IPS-11a (cell line): ENCODE results near the gene ITFG1.
"Not testable (repeated sequence)": the region's sequence is repeated elsewhere in the genome, so short reads cannot be mapped to it uniquely, and the experiment has no call there.

Experiments
- H3K4me3 ChIP-seq: one replicate; pipeline ENCODE4 v1.5.1; 2013; ENCODE audit warnings: low read depth, low read length, control low read depth

Gene ITFG1

DNA sequence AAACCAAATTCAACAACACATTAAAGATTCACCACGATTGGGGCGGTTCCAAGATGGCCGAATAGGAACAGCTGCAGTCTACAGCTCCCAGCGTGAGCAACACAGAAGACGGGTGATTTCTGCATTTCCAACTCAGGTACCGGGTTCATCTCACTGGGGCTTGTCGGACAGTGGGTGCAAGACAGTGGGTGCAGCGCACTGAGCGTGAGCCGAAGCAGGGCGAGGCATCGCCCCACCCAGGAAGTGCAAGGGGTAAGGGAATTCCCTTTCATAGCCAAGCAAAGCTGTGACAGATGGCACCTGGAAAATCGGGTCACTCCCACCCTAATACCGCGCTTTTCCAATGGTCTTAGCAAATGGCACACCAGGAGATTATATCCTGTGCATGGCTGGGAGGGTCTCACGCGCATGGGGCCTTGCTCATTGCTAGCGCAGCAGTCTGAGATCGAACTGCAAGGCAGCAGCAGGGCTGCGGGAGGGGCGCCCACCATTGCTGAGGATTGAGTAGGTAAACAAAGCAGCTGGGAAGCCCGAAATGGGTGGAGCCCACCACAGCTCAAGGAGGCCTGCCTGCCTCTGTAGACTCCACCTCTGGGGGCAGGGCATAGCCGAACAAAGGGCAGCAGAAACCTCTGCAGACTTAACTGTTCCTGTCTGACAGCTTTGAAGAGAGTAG is 113.7 kb downstream of the ITFG1 start:
- not testable (repeated sequence) for H3K4me3 ChIP-seq

DNA sequence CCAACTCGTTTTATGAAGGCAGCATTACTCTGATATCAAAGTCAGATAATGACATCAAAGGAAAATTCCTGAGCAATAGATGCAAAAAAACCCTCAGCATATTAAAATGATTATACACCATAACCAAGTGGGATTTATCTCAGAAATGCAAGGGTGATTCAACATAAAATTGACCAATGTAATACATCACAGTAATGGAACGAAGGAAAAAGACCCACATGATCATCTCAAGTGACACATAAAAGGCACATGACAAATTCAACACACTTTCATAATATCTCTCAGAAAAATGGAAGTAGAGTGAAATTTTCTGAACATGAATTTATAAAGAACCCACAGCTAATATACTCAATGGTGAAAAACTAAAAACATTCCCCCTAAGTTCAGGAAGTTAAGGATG is 118.8 kb downstream of the ITFG1 start:
- H3K4me3 ChIP-seq = no peak overlapping the region

DNA sequence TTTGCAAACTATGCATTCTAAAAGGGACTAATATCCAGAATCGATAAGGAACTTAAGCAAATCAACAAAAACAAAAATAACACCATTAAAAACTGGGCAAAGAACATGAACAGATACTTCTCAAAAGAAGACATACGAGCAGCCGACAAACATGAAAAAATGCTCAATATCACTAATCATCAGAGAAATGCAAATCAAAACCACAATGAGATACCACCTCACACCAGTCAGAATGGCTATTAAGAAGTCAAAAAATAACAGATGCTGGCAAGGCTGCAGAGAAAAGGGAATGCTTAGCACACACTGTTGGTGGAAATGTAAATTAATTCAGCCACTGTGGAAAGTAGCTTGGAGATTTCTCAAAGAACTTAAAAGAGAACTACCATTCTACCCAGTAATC is 130.3 kb downstream of the ITFG1 start:
- not testable (repeated sequence) for H3K4me3 ChIP-seq

DNA sequence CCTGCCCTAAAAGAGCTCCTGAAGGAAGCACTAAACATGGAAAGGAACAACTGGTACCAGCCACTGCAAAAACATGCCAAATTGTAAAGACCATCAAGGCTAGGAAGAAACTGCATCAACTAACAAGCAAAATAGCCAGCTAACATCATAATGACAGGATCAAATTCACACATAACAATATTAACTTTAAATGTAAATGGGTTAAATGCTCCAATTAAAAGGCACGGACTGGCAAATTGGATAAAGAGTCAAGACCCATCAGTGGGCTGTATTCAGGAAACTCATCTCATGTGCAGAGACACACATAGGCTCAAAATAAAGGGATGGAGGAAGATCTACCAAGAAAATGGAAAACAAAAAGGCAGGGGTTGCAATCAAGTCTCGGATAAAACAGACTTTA is 136.6 kb downstream of the ITFG1 start:
- H3K4me3 ChIP-seq = not testable (repeated sequence)

DNA sequence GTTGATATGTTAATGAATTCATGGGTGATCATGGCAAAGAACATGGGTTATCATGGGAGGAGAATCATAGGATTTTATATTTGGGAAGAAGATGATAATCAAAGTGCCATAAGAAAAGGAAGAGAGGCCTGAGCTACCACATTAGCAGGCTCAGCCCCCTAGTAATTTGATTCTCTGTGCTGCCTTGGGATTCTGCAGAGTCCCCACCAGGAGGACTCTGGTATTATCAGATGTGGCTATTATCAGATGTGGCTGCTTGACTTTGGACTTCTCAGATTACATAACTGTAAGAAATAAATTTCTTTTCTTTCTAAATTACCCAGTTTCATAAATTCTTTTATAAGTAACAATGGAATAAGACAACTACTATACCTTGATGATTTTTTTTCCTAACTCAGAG is 137.6 kb downstream of the ITFG1 start:
- H3K4me3 ChIP-seq = no peak overlapping the region

DNA sequence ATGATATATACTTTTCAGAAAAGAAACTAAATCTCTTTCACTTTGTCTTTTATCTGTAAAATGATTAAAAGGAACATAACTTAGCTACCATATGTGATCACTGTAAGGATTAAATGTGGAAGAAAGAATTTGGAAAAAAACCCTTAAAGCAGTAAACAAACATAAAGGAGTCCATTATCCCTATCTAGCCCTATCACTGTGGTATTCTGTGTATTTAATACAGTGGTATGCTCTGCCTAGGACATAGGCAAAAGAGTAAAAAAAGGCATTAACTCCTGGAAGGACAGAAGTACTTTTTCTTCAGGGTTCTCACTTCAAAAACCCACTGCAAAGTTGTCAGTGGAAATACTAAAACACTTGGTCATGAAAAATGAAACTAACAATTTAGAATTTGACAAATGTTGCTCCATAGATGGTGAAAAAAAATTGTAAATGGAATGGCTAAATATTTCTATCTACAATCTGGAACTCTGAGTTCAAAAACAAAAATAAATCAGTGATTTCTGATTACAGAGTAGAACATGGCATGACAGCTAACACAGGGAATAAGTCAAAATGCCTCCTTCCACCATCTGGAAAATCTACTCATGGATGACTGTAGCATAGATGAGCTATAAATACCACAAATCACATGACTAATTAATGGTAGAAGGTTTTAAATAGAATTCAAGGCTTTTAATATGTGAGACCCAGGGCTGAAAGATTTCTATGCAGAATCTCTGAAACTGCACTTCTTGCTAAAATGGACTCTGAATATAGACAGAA is 140.1 kb downstream of the ITFG1 start:
- no peak overlapping the region for H3K4me3 ChIP-seq

DNA sequence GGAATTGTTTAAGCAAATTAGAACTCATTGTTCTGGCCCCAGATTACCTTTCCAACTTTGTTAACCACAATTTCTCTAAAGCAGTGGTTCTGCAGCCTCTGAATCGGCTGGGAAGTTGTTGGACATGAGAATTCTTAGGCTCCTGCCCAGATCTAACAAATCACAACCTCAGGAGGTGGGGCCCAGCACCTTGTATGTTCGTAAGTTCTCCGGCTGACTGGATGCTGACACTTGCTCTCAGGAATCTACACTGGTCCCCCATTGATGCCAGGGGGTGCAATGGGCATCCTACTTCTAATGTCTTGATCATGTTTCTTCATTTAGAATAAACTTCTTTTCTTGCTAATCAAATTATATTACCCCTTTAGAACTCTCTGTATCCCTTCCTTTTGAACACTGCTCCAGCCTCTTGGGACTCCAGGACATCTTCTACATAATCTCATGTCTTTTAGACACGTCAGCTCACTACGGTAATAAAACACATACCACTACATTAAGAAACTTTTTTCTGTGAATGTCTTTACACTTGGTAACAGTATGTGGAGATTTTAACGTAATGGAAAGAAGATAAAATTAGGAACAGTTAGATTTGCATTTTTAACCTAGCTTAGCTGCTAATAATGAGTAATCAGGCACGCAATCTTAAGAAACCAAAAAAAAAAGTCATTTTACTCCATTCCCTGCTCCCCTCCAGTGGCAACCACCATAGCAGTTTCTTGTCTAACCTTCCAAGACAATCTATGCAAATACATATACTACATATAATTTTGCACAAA is 143.2 kb downstream of the ITFG1 start:
- no peak overlapping the region for H3K4me3 ChIP-seq

DNA sequence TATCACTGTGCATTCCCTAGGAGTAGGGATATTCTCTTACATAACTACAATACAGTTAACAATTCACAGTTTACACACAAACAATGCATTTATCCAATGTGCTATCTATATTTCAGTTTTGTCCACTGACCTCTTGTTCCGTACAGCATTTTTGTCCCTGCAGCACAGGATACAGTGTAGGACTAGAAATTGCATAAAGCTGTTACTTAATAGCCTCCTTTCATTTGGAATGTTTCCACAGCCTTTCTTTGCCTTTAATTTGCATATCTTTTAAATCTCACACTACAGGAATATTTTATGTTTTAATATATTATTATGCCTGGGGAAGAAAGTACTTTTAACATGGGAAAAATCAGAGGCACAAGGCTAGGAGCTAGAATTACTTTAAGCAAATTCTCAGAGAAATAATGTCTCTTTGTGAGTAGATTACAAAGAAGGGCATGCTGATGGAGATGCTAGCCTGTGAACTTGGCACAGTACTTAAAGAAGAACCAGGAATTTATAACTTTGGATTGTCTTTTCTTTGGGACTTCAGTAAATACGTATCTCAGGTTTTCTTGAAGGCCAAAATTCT is 144.3 kb downstream of the ITFG1 start:
- H3K4me3 ChIP-seq = no peak overlapping the region

DNA sequence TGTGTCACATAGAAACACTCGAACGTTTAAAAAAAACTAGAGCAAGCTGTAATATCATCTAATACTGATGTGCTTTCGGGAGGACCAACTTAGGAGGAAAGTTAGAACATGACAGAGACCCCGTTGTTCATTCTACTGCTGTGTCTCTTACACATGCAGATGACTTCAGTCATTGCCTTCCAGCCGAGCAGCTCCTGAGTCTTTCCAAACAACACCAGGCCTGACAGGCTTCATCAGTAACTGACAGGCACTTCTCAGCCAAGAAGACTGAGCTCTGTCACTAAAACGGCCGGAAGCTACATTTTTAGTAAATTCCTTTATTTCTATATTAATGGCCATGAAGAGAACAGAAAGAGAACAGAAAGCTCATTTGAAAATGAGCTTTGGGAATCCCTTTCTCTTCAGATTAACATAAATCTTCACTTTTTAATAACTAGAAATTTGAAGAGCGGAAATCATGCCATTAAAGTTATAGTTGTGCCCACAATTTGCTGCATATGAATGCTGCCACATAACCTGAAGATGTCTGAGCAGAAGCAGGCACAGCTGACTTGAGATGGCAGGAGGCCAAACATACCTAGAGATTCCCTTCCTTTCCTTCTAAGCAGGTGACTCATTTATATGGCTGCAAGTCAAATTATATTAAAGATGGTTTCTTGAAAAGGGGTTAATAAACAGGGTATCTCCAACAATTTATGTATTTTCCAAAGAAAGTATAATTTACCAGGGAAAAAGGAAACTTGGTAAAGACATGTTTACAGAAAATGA is 148.9 kb downstream of the ITFG1 start:
- H3K4me3 ChIP-seq = no peak overlapping the region

DNA sequence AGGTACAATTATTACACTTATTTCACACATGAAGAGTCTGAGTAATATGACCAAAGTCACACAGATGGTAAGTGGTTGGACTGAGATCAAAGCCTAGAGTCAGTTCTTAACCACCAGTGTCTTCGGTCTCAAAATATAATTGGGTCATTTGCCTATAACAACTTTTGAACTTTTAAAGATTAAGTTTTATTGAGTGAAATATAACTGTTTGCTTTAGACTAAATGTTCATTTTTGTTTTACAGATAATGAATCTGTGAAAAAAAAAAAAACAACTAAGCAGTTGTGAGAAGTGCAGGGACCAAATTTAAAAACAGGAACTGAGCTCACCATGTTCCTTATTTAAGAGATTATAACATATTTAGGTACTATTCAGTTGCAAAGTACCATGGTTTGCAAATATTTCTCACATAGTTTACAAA is 150.1 kb downstream of the ITFG1 start:
- no peak overlapping the region for H3K4me3 ChIP-seq

DNA sequence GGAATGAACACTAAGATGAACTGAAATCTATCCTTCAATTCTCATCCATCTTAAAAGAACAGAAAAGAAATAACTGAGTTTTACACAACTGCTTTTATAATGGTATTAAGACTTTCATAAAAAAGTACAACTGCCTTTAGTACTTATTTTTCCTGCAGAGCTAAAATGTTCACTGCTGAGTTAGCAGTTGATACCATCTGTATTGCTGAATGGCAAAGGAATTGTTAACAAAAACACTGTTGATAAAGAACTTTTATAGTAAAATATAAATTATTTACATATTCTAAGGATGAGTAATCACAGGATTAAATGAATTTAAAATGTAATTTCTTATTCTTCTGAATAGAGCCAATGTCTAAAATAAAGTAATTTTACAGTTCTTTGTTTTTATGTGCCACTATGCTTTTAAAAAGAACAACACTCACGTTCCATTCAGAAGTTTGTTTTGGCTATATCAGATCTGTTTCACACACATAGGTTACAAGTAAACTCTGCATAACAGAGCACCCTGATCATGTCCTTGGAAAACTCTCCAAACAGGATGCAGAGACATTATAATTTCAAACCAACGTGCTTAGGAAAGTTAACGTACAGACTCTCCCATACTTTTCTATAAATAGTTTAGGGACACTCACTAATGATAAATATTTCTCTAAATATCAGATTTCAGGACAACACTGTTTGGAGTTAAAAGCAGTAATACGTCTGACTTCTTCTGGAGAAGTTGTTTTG is 151.1 kb downstream of the ITFG1 start:
- no peak overlapping the region for H3K4me3 ChIP-seq

DNA sequence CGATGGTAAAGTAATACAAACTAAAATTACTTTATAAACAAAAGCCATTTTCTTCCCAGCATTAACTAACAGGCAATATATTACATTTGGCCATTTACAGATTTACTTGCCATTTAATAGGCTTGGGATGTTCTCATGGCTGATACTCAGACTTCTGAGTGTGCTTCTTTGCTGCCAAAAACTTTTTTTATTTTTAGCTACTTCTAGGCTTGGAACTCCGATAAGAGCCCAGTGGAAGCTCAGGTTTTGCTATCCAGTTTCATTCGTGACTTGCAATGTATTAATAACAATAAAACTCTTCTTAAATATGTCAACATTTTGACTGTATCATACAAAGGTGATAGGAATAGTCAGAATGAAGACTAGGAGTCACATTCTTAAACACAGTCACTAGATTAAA is 152.3 kb downstream of the ITFG1 start:
- no peak overlapping the region for H3K4me3 ChIP-seq

DNA sequence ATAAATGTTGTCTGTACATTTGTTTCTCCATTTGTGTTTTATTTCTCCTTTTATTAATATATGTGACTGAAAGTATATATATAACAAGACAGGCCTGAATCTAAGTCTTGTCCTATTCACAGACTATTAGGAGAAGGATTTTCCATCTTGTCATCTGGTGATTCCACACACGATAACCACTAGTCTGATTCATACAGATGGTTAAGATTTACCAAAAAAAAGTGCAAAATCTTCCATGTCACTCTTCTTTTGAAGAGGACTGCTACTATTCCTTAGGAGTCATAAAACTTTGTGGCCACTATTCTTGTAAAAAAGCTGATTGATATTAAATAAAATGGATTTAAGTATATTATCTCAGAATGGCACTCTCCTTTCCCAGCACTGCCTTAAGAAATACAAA is 156.3 kb downstream of the ITFG1 start:
- H3K4me3 ChIP-seq = no peak overlapping the region

DNA sequence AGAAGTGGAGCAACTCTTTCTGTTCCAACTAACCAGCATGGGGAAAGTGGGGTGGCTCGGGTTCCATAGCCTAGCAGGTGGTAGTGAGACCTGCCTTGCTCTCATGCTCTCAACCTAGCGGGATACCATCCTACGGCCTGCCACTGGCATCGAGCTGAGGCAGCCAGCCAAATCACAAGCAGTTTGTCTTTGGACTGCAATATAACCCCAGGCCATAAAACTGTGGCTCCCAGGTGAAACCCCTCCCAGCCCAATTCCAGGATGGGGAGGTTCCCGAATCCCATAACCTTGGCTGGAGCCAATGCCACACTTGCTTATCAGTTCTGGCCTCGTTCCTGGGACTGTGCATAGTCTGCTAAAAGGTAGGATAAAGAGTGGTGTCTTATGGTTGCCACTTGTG is 161.3 kb downstream of the ITFG1 start:
- H3K4me3 ChIP-seq = no peak overlapping the region

DNA sequence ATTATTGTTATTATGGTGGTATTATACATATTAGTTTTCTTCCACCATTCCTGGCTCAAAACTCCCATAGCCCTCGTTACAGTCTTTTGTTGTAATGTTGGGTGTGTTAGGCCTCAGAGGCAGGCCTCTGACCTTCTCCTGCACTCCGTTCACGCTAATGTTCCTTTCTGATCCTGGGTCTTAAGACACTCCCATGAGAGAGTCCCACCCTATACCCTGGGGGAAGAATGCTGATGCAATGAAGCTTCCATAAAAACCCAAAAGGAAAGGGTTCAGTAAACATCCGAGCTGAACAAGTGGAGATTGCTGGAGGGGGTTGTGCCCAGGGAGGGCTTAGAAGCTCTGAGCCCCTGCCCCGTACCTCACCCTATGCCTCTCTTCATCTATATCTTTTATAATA is 175.9 kb downstream of the ITFG1 start:
- H3K4me3 ChIP-seq = no peak overlapping the region

DNA sequence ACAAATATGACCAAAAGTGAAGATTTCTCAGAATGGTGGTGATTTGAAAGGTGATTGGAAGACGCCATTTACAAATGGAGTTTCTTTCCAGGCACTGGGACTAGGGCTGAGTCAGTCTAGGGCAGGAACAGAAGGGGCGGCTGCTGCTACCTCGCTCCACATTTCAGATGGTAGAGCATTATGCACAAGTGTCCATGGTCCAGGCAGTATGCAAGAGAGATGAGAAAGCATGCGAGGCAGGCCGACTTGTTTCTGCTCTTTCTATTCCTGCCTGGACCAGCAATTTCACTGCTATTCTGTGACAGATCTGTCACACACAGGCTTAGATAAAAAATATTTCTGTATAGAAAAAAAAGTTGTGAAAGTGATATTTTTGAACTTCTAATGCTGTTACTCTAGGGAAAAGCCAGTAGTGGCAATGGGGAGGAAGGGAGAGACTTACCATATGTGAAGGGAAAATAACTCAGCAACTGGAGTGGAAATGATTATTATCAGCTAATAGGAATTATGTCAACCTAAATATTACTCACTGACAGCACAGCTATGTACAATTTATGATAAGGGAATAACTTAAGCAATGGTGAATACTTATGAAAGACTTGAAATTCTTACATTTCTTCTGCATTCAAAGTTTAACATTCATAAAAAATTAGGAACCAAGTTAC is 182.4 kb downstream of the ITFG1 start:
- no peak overlapping the region for H3K4me3 ChIP-seq

DNA sequence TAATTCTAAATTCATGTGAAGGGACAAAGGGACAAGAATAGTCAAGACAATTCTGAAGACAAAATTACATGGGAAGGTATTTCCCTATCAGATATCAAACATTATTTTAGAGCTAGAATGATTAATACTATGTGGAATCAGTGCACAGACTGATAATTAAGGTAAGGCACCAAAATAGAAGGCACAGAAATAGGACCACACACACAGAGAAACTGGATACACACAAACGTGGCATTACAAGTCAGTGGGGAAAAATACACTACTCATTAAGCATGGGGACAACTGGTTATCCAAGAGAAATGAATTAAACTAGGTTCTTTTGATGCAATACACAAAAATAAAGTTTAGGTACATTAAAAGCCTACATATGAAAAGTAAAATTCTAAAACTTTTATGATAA is 184.3 kb downstream of the ITFG1 start:
- H3K4me3 ChIP-seq = no peak overlapping the region

DNA sequence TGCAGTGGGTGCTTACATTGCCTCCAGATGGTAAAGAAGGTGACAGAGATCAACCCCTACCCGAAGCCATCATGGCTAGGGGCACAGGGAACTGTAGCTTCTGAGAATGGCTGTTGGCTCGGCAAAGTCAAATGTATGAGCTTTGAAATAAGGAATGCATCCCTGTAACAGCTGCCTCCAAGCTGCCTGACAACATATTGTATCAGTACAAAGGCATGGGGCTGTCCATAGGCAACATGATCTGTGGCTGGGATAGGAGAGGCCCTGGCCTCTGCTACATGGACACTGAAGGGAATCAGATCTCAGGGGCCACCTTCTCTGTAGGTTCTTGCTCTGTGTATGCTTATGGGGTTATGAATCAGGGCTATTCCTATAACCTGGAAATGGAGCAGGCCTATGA is 197.9 kb downstream of the ITFG1 start:
- no peak overlapping the region for H3K4me3 ChIP-seq

DNA sequence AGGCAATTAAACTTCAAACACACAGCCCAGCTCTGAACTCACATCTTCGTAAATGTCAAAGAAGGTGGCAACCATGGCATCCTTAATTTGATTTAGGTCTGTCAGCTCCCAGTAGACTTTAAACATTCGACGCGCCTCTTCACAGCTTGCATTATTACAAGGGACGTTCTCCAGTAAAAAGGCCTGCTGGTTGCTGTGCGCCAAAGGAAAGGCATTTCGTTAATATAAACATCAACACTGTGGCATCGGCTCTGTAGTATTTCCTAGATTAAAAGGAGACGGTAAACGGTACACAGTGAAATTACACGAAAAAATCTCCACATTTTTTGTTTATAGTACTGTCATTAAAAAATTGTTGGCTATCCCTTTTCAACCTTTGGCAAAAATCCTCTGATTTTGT is 200.4 kb downstream of the ITFG1 start:
- H3K4me3 ChIP-seq = no peak overlapping the region
